ENCODE data around the gene IQUB.

DNA sequence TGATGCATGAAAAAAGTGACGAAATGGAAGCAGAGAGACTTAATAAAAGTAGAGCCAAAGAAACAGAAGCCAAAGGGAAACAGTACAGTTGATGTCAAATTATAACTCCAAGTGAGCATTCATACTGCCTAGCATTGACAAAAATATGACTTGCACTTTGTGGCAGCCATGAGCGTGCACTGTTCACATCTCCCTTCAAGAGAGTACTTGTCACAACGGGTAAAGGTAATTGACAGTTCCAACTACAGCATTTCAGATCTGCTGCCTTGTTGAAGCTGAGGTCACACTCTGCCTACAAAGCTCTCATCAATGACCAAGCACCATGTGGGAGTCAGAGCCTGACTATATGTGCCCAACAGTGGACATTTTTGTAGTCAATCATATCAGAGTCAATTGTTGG is 54.3 kb downstream of the IQUB start:
- TF ChIP-seq POLR2A (IDR thresholded peaks at IDR 0.05) (no peak), POLR2AphosphoS5 (IDR thresholded peaks at IDR 0.05) (no peak)
- TF ChIP-seq, protein P1, sequence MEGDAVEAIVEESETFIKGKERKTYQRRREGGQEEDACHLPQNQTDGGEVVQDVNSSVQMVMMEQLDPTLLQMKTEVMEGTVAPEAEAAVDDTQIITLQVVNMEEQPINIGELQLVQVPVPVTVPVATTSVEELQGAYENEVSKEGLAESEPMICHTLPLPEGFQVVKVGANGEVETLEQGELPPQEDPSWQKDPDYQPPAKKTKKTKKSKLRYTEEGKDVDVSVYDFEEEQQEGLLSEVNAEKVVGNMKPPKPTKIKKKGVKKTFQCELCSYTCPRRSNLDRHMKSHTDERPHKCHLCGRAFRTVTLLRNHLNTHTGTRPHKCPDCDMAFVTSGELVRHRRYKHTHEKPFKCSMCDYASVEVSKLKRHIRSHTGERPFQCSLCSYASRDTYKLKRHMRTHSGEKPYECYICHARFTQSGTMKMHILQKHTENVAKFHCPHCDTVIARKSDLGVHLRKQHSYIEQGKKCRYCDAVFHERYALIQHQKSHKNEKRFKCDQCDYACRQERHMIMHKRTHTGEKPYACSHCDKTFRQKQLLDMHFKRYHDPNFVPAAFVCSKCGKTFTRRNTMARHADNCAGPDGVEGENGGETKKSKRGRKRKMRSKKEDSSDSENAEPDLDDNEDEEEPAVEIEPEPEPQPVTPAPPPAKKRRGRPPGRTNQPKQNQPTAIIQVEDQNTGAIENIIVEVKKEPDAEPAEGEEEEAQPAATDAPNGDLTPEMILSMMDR (IDR thresholded peaks at IDR 0.05): no peak
